DOHH2 (cell line): ENCODE results near the gene WDR27.

ENCODE experiments used
- EZH2phosphoT487 ChIP-seq: fragments of 200-600 bp; sonication (generic); IDR thresholded peaks from 2 replicates; pipeline ENCODE4 v1.6.1; 2017; ENCODE audit warnings: borderline replicate concordance, mild to moderate bottlenecking, antibody characterized with exemption, low read length, moderate library complexity, mixed read lengths
- TF ChIP-seq, protein P1 (sequence below): fragments of 200-600 bp; sonication (generic); IDR thresholded peaks from one replicate; pipeline ENCODE4 v1.5.1; 2014; ENCODE audit warnings: antibody characterized with exemption, mild to moderate bottlenecking, low read depth, low read length; ENCODE audit not compliant: poor library complexity, severe bottlenecking

DNA sequence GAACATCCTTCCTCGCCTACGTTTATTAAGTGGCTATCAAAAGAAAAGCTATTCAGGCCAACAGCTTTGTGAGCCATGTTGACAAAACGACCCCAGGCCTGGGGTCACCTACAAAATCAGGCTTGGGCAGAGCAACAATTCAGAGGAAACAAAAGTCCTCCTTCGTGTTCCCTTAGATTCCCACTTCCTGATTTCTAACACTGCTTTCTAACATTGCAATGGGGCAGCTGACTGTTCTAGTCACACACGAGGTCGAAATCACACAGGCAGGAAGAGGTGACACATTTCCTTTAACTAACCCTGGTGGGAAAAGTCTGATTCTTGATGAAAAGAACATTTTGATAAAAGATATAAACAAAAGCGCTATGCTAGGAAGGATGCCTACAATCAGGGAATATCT lies 31.9 kb downstream of the WDR27 start:
- TF ChIP-seq, protein P1, sequence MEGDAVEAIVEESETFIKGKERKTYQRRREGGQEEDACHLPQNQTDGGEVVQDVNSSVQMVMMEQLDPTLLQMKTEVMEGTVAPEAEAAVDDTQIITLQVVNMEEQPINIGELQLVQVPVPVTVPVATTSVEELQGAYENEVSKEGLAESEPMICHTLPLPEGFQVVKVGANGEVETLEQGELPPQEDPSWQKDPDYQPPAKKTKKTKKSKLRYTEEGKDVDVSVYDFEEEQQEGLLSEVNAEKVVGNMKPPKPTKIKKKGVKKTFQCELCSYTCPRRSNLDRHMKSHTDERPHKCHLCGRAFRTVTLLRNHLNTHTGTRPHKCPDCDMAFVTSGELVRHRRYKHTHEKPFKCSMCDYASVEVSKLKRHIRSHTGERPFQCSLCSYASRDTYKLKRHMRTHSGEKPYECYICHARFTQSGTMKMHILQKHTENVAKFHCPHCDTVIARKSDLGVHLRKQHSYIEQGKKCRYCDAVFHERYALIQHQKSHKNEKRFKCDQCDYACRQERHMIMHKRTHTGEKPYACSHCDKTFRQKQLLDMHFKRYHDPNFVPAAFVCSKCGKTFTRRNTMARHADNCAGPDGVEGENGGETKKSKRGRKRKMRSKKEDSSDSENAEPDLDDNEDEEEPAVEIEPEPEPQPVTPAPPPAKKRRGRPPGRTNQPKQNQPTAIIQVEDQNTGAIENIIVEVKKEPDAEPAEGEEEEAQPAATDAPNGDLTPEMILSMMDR = no peak
- no peak for TF ChIP-seq EZH2phosphoT487
